GM12878 (cell line): Measurements from ENCODE around the gene TMEM208. TPM values are rescaled to one million over a fixed set of nuclear protein-coding genes. Genes with fewer than 3 reads are reported as not detected.
A peak's percentile ranks its signal among the peaks of the same experiment; 100 is the strongest.

Experiments used
- ATAC-seq: fragments of 200-7000 bp; cut with Tn5 transposase; 3 replicates; pipeline ENCODE4 v1.9.1; 2020; ENCODE audit warnings: mild to moderate bottlenecking, moderate library complexity
- BruUV-seq: library from RNA; stranded (reverse); fragments of 400-500 nt; replicated peaks from 2 replicates; lab custom pipeline; 2021; lab: Mats Ljungman, UMichigan
- CTCF ChIA-PET: fragments of 300-600 bp; sonication (Branson Sonifier 250); formaldehyde crosslinking; extraction: SDS; loops from one replicate; lab custom pipeline; 2021; ENCODE audit warnings: inconsistent platforms; lab: Yijun Ruan, JAX
- POLR2A ChIA-PET: fragments of 350-600 bp; formaldehyde crosslinking; extraction: SDS; loops from one replicate; lab custom pipeline; 2021; ENCODE audit warnings: inconsistent platforms; lab: Charles Lee
- RAD21 ChIA-PET: fragments of 300-600 bp; sonication (Branson Sonifier 250); formaldehyde crosslinking; loops from one replicate; lab custom pipeline; 2023; ENCODE audit warnings: antibody characterized with exemption; ENCODE audit not compliant: unreplicated experiment; lab: Charles Lee
- SMC1A ChIA-PET: fragments of 300-600 bp; sonication (Branson Sonifier 250); formaldehyde crosslinking; loops from one replicate; lab custom pipeline; 2023; ENCODE audit not compliant: unreplicated experiment, uncharacterized antibody; lab: Charles Lee
- DNase-seq: peaks from one replicate; pipeline ENCODE4 v3.0.0-alpha.2; 2011; ENCODE audit warnings: low read depth, low spot score
- FAIRE-seq: peaks from 3 replicates; lab custom pipeline; 2011; peaks lifted over from hg19 to GRCh38; lab: Jason Lieb, UNC
- H2AFZ ChIP-seq: 2 replicates; pipeline ENCODE4 v1.6.0; 2011; ENCODE audit warnings: low read depth, low read length, control low read depth; ENCODE audit not compliant: control insufficient read depth
- H3K27ac ChIP-seq: 2 replicates; pipeline ENCODE4 v1.5.1; 2011; ENCODE audit warnings: control low read depth; ENCODE audit not compliant: control insufficient read depth, insufficient read depth
- H3K27me3 ChIP-seq, 2 experiments: replicated peaks in 1 of 2; 2 replicates each; pipeline versions ENCODE4 v1.6.0 to v1.6.1; 2011; ENCODE audit warnings: low read length in 1 of 2; ENCODE audit not compliant: control insufficient read depth in 2 of 2, insufficient read depth in 2 of 2
- H3K36me3 ChIP-seq, 2 experiments: 2 replicates each; pipeline ENCODE4 v1.5.1; 2011; ENCODE audit warnings: low read length in 1 of 2; ENCODE audit not compliant: control insufficient read depth in 2 of 2, insufficient read depth in 2 of 2
- H3K4me1 ChIP-seq: 2 replicates; pipeline ENCODE4 v1.6.1; 2011; ENCODE audit warnings: mild to moderate bottlenecking, low read length, moderate library complexity, mixed read lengths; ENCODE audit not compliant: control insufficient read depth, insufficient read depth
- H3K4me2 ChIP-seq: 2 replicates; pipeline ENCODE4 v1.6.0; 2011; ENCODE audit warnings: control low read depth; ENCODE audit not compliant: control insufficient read depth, insufficient read depth
- H3K4me3 ChIP-seq: fragments of 200-600 bp; sonication (generic); 2 replicates; pipeline ENCODE4 v1.5.1; 2016
- H3K79me2 ChIP-seq: 2 replicates; pipeline ENCODE4 v1.6.0; 2011; ENCODE audit warnings: low read length; ENCODE audit not compliant: control insufficient read depth, insufficient read depth
- H3K9ac ChIP-seq: 2 replicates; pipeline ENCODE4 v1.8.0; 2011; ENCODE audit warnings: low read length, control low read depth, mixed read lengths; ENCODE audit not compliant: control insufficient read depth, insufficient read depth
- H3K9me3 ChIP-seq: replicated peaks from 3 replicates; pipeline ENCODE4 v1.5.1; 2011; ENCODE audit warnings: mild to moderate bottlenecking, low read length; ENCODE audit not compliant: control insufficient read depth, insufficient read depth
- H4K20me1 ChIP-seq: 2 replicates; pipeline ENCODE4 v1.6.0; 2011; ENCODE audit not compliant: control insufficient read depth, insufficient read depth
- POLR2A ChIP-seq: IDR thresholded peaks from 2 replicates; pipeline ENCODE4 v1.6.1; 2011; ENCODE audit warnings: low read depth, mild to moderate bottlenecking, low read length
- ZBTB40 ChIP-seq: fragments of 450-650 bp; IDR thresholded peaks from 2 replicates; pipeline ENCODE4 v1.6.1; 2016; ENCODE audit warnings: mild to moderate bottlenecking, moderate library complexity, borderline replicate concordance
- WGBS: methylation state at CpG from one replicate; pipeline ENCODE4 v1.1.6; 2016; ENCODE audit warnings: low lambda C conversion rate; ENCODE audit not compliant: insufficient replicate concordance, insufficient coverage; ENCODE audit errors: missing lambda C conversion rate; 5-methylcytosine and 5-hydroxymethylcytosine counted together
- in situ Hi-C: fragments of 300-500 bp; cut with MboI; formaldehyde crosslinking; loops from 9 replicates; pipeline ENCODE4 v1.14.3; 2018; ENCODE audit warnings: mixed read lengths
- intact Hi-C: fragments of 100-400 bp; cut with micrococcal nuclease; formaldehyde crosslinking; loops from one replicate; pipeline ENCODE4 v1.14.2; 2022; ENCODE audit not compliant: unreplicated experiment
- polyA plus RNA-seq, 11 experiments: library from polyadenylated mRNA; depleted of rRNA in 4 of 11; unstranded in 6 of 11; stranded (reverse) in 5 of 11; fragments of >200 nt; fragmentation: Nextera tagmentation in 4 of 11; fragmentation: Illumina TruSeq in 1 of 11; extraction: Ambion mirVana in 4 of 11; extraction: Trizol in 1 of 11; gene quantifications; 1 replicate in 1 of 11; 2 replicates in 10 of 11; pipeline versions ENCODE4 v1.2.1 to v1.2.3, GENCODE V29; 2011 to 2016; ENCODE audit warnings: inconsistent platforms in 2 of 11, missing spikeins in 2 of 11, low read depth in 1 of 11
- total RNA-seq, 4 experiments: library from RNA; depleted of rRNA in 3 of 4; stranded (reverse); fragments of >200 nt in 3 of 4; fragmentation: Illumina TruSeq in 1 of 4; extraction: Trizol in 1 of 4; gene quantifications; 2 replicates each; pipeline versions ENCODE4 v1.2.1 to v1.2.3, GENCODE V29; 2013 to 2021

TMEM208 gene
- total and polyA plus RNA-seq, 10 of the 15 experiments (the other 5 are each of a cell fraction or from before 2014, with no cell fraction given), result 34.1 to 244 (median 54.1) TPM

GRCh38 chr16:67236563-67237395, 9.8 kb downstream of the TMEM208 start:
- ChIA-PET CTCF (interaction anchor here (1.4 kb wide), 1 partner anchor 10 kb away, joined by 5 read pairs; the partner anchor contains the start of gene TMEM208), SMC1A (interaction anchor here (2.1 kb wide), 1 partner anchor 10 kb away, joined by 8 read pairs; the partner anchor contains the start of gene TMEM208), POLR2A (interaction anchor here (0.6 to 0.8 kb wide), 2 partner anchors 9 to 45 kb away, joined by 3 to 4 read pairs; partner anchors contain the start of gene E2F4), RAD21 (interaction anchor here (0.6 to 0.7 kb wide), 2 partner anchors 9 to 10 kb away, joined by 3 to 4 read pairs; no protein-coding TSS in a partner anchor)
- H3K27ac ChIP-seq, result no peak overlapping the region
- H3K4me3 ChIP-seq, result no peak overlapping the region
- intact Hi-C loops, result no loop called here
- no peaks in the 10 kb centered on the region for H4K20me1 ChIP-seq
- peaks cover 20 to 35% of the 10 kb centered on the region in 2 experiments; a peak in 3 of 4 replicates for H3K36me3 ChIP-seq
- DNase-seq (no peak), ATAC-seq (peak; percentile 97), FAIRE-seq (no peak)
- H3K9me3 ChIP-seq, result no peaks in the 10 kb centered on the region
- H3K79me2 ChIP-seq, result peaks cover 5% of the 10 kb centered on the region
- in situ Hi-C loops, result no loop called here
- 94% methylated on average over 43 of the region's 50 CpGs for WGBS
- no TSS peak for BruUV-seq
- 0 out of 2 replicates have a peak, but pooled peaks cover 3% of the 10 kb centered on the region for H3K4me1 ChIP-seq
- H3K27me3 ChIP-seq, result no peaks in the 10 kb centered on the region
- H2AFZ ChIP-seq, result no peak overlapping the region
- H3K9ac ChIP-seq, result no peak overlapping the region
- no peak overlapping the region for H3K4me2 ChIP-seq
- TF ChIP-seq ZBTB40, result no peak
- TF ChIP-seq POLR2A, result peak; percentile 19; the same call in 1 of the 2 replicates
